ENCODE measurements around the gene WIZ.
"Not testable (repeated sequence)": the region's sequence is repeated elsewhere in the genome, so short reads cannot be mapped to it uniquely, and the experiment has no call there.

The WIZ gene, protein sequence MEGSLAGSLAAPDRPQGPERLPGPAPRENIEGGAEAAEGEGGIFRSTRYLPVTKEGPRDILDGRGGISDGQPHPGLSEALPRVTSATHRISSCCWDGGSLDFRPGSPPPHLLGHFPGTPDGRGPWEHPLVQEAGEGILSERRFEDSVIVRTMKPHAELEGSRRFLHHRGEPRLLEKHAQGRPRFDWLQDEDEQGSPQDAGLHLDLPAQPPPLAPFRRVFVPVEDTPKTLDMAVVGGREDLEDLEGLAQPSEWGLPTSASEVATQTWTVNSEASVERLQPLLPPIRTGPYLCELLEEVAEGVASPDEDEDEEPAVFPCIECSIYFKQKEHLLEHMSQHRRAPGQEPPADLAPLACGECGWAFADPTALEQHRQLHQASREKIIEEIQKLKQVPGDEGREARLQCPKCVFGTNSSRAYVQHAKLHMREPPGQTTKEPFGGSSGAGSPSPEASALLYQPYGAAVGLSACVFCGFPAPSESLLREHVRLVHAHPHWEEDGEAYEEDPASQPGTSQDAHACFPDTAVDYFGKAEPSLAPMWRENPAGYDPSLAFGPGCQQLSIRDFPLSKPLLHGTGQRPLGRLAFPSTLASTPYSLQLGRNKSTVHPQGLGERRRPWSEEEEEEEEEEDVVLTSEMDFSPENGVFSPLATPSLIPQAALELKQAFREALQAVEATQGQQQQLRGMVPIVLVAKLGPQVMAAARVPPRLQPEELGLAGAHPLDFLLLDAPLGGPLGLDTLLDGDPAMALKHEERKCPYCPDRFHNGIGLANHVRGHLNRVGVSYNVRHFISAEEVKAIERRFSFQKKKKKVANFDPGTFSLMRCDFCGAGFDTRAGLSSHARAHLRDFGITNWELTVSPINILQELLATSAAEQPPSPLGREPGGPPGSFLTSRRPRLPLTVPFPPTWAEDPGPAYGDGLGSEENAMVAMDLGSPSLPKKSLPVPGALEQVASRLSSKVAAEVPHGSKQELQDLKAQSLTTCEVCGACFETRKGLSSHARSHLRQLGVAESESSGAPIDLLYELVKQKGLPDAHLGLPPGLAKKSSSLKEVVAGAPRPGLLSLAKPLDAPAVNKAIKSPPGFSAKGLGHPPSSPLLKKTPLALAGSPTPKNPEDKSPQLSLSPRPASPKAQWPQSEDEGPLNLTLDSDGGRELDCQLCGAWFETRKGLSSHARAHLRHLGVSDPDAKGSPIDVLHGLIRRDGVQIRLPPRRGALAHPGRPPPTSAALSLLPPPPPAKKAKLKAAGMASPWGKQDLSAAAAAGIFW (N-terminal part only)

DNA sequence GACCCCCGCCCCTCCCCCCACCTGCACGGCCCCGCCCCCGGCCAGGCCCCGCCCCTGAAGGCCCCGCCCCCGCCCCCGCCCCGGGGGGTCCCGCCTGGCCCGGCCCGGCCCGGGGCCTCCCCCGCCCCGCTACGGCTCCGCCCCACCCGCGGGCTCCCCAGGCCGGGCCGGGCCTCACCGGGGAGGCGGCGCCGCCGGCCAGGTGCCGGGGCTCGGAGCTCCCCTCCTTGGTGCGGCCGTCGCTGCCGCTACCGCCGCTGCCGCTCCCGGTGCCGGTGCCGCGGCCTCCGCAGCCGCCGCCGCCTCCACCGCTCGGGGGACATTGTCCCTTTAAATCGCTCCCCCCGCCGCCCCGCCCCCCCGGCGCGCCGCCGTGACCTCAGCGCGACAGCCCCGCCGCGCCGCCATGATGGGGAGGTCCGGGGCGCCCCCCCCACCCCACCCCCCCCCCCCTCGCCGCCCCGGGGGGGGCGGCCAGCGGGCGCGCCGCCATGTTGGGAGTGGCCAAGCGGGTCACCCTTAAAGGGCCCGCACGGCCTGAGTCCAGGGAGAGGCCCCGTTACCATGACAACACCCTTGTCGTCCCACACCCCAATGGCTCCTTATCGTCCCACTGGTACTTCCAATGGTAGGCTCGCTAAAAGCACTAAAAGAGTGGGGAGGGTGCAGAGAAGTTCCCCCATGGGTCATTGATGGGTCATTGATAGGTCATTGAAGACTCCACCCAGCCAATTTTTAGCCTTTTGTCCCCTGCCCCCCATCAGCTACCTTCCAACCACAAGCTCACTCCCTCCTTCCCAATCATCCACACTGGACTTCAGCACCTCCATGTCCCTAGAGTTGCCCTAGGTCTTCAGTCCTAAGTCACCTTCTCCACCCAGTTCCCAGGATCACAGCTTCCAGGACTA lies at the start of gene WIZ:
TSS of gene WIZ (minus strand) at position 337 of the 908 bp plus-strand sequence. CDS start 1,649 bp downstream, outside the sequence.
- Mint-ChIP-seq H3K36me3 (peaks cover 38% of the 10 kb centered on the region), H3K9me3 (peaks cover 4% of the 10 kb centered on the region)

DNA sequence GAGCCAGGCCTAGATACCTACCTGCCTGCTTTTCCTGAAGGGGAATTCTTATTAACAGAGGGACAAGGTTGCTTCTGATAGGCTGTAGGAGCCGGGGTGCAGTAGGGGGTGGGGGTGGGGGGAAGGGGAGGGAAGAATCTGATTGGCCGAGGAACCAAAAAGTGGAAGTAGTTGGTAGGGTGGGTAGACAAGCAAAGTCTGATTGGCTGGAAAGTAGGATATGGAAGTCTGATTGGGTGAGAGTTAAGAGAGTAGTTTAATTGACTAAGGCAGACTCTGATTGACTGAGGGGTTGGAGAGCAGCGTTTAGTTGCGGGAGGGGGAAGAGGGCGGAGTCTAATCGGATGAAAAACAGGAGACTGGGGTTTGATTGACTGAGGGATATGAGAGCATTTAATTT lies 49.2 kb upstream of the WIZ start:
- no peaks in the 10 kb centered on the region for H3K4me1 Mint-ChIP-seq

More for the DNA sequence above, at the start of gene WIZ:
- Mint-ChIP-seq H3K27me3 (no peaks in the 10 kb centered on the region), H3K4me3 (peak within 1 kb of the TSS; percentile 75), H3K4me1 (peaks cover 27% of the 10 kb centered on the region), H3K27ac (peak within 1 kb of the TSS; percentile 61)
- ATAC-seq: peak; percentile 81

DNA sequence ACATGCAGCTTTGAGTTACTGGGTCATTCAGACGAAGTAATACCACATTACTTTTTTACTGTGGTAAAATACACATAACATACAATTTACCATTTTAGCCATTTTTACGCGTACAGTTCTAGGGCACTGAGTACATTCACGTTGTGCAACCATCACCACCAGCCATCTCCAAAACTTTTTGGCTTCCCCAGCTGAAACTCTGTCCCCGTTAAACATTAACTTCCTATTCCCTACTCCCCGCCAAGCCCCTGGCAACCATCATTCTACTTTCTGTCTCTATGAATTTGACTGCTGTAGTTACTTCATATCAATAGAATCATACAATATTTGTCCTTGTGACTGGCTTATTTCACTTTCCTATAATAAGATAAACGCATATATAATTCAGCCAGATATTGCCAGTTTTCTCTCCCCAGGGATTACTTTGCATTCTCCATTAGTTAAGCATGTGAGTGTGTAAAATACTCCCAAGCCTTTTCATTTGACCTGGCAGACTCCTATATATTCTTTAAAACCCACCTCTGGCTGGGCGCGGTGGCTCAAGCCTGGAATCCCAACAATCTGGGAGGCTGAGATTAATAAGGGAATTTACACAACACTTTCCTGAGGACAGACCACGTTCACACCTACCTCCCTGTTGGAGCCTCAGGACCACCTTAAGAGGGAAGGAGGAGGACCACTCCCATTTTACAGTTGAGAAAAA lies 48.6 kb upstream of the WIZ start:
- Mint-ChIP-seq H3K4me1 (no peaks in the 10 kb centered on the region), H3K27me3 (peaks cover 33% of the 10 kb centered on the region), H3K4me3 (no peak overlapping the region), H3K27ac (no peak overlapping the region), H3K9me3 (peaks cover 3% of the 10 kb centered on the region), H3K36me3 (no peaks in the 10 kb centered on the region)
- no peak for ATAC-seq

More for the DNA sequence above, 49.2 kb upstream of the WIZ start:
- Mint-ChIP-seq H3K4me3 (no peak overlapping the region), H3K36me3 (no peaks in the 10 kb centered on the region), H3K27me3 (peaks cover 33% of the 10 kb centered on the region), H3K9me3 (peaks cover 3% of the 10 kb centered on the region), H3K27ac (no peak overlapping the region)
- no peak for ATAC-seq

DNA sequence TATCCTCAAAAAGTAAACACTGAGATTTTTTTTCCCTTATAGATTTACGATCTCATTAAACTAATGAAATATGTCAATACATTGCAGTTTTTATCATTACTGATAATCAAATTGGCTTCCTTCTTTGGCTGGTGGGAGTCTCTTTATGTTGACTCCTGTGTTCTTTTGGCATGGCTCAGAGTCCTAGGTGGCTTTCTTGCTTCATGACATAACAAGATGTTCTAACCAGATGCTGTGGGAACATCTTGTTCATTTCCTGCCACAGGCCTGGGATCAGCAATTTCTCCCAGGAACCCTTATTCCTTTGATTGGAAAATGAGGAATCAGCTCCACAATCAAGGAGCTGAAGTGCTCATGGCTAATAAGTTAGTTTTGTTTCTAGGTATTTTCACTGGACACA lies 45.4 kb upstream of the WIZ start:
- H3K4me3 Mint-ChIP-seq: no peak overlapping the region
- no peak for ATAC-seq
- H3K36me3 Mint-ChIP-seq: no peaks in the 10 kb centered on the region
- no peaks in the 10 kb centered on the region for H3K4me1 Mint-ChIP-seq
- H3K9me3 Mint-ChIP-seq: peaks cover 3% of the 10 kb centered on the region
- no peak overlapping the region for H3K27ac Mint-ChIP-seq
- peaks cover 21% of the 10 kb centered on the region for H3K27me3 Mint-ChIP-seq

DNA sequence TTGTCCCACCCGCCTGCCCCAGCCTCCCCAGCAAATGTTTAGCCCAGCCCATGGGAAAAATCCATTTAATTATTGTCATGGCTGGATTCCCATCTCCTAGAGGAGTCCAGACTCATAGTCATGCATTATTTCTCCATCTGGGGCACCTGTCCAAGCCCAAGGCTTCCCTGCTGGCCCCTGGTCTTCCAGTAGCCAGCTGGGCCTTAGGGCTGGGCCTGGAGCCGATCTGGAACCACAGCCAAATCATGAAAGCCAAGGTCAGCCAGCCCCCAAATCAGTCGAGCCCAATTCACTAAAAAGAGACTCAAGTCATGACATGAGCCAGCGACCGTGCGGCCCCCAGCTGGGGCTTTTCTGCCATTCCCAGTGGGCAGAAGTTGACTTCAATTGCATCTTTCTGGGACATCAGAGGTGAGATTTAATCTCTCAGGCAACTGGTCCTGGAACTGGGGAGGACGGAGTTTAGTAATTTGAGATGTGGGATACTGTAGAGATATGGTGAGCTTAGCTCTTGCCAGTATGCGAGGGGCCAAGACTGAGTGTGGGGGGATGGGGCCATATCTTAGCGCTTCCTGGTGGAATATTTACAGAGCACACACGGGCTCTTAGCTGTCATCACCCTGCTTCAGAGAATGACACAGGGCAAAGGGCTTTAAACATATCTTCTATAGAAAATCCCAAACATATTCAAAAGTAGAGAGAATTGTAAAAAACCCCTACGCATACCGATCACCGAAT lies 38.9 kb upstream of the WIZ start:
- Mint-ChIP-seq H3K4me1 (peaks cover 2% of the 10 kb centered on the region), H3K9me3 (no peaks in the 10 kb centered on the region), H3K27ac (no peak overlapping the region), H3K4me3 (no peak overlapping the region), H3K36me3 (no peaks in the 10 kb centered on the region), H3K27me3 (no peaks in the 10 kb centered on the region)
- no peak for ATAC-seq

DNA sequence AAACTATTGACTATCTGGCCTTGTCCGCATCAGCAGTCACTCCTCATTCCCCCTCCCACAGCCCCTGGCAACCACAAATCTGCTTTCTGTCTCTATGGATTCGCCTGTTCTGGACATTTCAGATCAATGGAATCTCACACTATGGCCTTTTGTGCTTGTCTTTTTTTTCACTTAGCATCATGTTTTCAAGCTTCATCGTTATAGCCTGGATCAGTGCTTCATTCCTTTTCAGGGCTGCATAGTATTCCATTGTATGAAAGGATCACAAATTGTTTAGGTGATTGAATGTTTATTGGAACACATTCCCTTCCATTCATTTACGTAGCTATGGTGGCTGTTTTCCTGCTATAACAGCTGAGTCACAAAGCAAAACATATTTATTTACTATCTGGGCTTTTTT lies 37.3 kb upstream of the WIZ start:
- Mint-ChIP-seq H3K4me1 (peaks cover 8% of the 10 kb centered on the region), H3K9me3 (no peaks in the 10 kb centered on the region), H3K4me3 (no peak overlapping the region), H3K36me3 (no peaks in the 10 kb centered on the region), H3K27me3 (no peaks in the 10 kb centered on the region), H3K27ac (no peak overlapping the region)
- no peak for ATAC-seq

DNA sequence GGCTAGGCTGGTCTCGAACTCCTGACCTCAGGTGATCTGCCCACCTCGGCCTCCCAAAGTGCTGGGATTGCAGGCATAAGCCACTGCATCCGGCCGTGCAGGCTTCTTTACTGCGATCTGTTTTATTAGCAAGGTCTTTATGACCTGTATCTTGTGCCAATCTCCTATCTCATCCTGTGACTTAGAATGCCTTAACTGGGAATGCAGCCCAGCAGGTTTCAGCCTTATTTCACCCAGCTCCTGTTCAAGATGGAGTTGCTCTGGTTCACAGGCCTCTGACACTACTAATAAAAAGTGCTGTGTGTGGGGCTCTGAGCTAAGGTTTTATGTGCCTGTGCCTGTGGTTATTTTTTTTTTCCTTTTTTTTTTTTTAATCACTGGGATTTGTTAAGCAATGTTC lies 36.0 kb upstream of the WIZ start:
- not testable (repeated sequence) for H3K36me3 Mint-ChIP-seq, H3K27me3 Mint-ChIP-seq, ATAC-seq, H3K4me3 Mint-ChIP-seq, H3K27ac Mint-ChIP-seq, H3K9me3 Mint-ChIP-seq, H3K4me1 Mint-ChIP-seq

DNA sequence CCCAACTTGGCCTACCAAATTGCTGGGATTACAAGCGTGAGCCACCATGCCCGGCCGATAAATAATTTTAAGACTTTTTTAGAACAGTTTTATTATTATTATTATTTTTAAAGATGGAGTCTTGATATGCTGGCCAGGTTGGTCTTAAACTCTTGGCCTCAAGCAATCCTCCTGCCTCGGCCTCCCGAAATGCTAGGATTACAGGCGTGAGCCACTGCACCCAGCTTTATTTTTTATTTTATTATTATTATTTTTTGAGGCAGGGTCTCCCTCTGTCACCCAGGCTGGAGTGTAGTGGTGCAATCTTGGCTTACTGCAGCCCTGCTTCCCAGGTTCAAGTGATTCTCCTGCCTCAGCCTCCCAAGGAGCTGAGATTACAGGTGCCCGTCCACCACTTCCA lies 31.2 kb upstream of the WIZ start:
- not testable (repeated sequence) for H3K27ac Mint-ChIP-seq, H3K27me3 Mint-ChIP-seq, H3K4me1 Mint-ChIP-seq, H3K36me3 Mint-ChIP-seq, H3K4me3 Mint-ChIP-seq, ATAC-seq, H3K9me3 Mint-ChIP-seq

DNA sequence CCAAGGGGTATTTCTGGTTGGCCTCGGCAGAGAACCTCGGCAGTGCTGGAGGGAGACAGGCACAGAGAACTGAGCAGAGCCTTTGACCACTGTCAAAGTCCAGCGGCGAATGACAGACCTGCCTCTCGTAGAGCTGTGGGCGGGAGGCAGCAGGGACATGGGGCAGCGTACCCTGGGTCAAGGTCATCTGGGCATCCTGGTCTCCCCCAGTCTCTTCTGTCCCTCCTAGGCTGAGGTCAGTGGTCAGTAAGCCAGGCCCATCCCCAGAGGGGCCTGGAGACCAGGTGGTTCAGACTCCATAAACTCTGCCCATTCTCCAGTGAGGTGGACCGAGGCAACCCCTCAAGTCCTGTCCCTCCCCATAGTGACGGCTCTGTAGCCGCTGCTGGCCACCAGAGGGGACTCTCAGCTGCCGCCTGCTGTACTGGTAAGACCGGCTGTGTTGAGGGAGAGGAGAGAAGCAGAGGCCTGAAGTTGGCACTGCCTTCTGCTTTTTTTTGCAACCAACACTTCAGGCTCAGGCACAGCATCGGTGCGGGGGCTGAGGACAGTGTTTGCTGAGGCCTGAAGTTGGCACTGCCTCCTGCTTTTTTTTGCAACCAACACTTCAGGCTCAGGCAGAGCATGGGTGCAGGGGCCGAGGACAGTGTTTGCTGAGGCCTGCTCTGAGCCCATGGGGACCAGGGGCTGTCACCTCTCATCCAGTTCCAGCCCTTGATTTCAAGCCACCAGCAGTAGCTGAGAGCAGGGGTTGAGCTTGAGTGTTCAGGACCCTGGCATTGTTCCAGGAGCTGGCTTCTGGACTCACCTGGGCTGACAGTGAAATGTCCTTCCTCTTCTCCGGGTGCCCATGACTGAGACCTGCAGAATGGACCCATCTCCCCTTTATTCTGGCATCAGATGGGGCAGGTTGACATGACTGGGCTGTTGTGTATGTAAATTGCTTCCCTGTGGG lies 29.9 kb upstream of the WIZ start, which contains the start of gene PGLYRP2:
TSS of gene PGLYRP2 (minus strand) at position 111 of the 955 bp plus-strand sequence. CDS start 130 bp downstream, outside the sequence.
- Mint-ChIP-seq H3K9me3 (no peaks in the 10 kb centered on the region), H3K4me3 (no peak within 1 kb of the TSS)

DNA sequence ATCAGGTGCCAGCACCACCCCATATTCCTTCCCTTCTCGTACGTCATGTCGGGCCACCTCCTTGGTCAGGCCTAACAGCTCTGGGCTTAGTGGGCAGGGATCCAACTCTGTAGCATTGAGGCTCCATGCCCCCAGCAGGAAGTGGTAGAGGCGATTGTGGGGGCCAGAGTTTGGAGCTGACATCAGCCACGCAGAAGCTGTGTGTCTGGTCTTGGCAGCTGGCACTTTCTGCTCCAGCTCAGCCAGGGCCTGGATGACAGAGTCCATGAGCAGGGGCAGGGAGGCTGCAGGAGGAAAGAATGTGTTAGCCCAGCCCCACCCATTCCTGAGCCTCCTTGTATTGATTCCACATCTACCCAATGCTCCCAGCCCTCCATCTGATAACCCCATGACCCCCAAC lies 26.6 kb upstream of the WIZ start:
- Mint-ChIP-seq H3K27ac (no peak overlapping the region), H3K27me3 (peaks cover 7% of the 10 kb centered on the region), H3K4me3 (no peak overlapping the region), H3K9me3 (no peaks in the 10 kb centered on the region), H3K4me1 (peaks cover 7% of the 10 kb centered on the region), H3K36me3 (no peaks in the 10 kb centered on the region)
- no peak for ATAC-seq

More for the DNA sequence above, 29.9 kb upstream of the WIZ start, which contains the start of gene PGLYRP2:
- peak; percentile 39 for ATAC-seq
- H3K36me3 Mint-ChIP-seq: no peaks in the 10 kb centered on the region
- peaks cover 8% of the 10 kb centered on the region for H3K4me1 Mint-ChIP-seq
- H3K27ac Mint-ChIP-seq: peak within 1 kb of the TSS; percentile 38
- no peaks in the 10 kb centered on the region for H3K27me3 Mint-ChIP-seq

DNA sequence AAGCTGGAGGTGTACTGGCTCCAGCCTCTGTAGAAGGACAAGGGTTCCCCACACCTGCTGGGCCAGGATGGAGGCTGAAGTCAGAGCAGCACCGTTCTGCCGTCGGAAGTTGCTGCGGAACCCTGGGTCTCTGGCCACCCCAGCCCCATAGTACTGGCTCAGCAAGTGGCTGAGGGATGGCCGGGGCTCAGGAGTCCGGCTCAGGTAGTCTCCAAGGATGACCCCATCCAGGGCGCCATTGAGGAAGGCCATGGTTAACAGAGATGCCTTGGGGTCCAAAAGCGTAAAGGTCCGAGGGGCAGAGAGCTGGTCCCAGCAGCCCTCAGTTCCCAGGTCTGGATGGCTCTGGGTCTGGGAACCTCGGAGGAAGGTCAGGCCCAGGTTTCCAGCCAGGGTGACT lies 25.9 kb upstream of the WIZ start:
- H3K9me3 Mint-ChIP-seq: no peaks in the 10 kb centered on the region
- H3K27ac Mint-ChIP-seq: no peak overlapping the region
- H3K4me1 Mint-ChIP-seq: peaks cover 7% of the 10 kb centered on the region
- no peaks in the 10 kb centered on the region for H3K36me3 Mint-ChIP-seq
- no peak overlapping the region for H3K4me3 Mint-ChIP-seq
- peaks cover 10% of the 10 kb centered on the region for H3K27me3 Mint-ChIP-seq
- peak; percentile 12 for ATAC-seq

DNA sequence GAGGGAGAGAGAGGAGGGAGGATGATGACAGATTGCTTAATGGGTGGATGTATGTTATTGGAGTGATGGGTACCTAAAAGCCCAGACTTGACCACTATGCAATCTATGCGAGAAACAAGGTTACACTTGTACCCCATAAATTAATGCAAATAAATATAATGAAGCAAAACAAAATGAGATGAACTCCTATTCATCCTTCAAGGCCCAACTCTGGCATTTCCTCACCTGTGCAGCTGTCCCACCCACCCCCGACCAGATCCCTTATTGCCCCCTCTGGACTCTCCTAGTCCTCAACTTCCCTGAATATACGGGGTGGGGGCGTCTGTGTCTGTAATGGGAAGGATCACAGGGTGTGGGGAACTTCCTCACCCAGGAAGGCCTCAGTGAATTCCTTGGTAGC lies 25.4 kb upstream of the WIZ start:
- Mint-ChIP-seq H3K4me3 (no peak overlapping the region), H3K4me1 (peaks cover 8% of the 10 kb centered on the region), H3K36me3 (no peaks in the 10 kb centered on the region), H3K9me3 (no peaks in the 10 kb centered on the region), H3K27ac (no peak overlapping the region), H3K27me3 (peaks cover 14% of the 10 kb centered on the region)
- no peak for ATAC-seq

Data from stimulated activated memory B cell treated with anti-CD40 and anti-IgM and Interleukin-4, amounts not matched to agents 10 μg/mL and 1 μg/mL and 100 μg/mL, for 72 hours (primary cell).